ENCODE measurements around the gene C17orf75. TPM values are rescaled to one million over a fixed set of nuclear protein-coding genes. Genes with fewer than 3 reads are reported as not detected.

The C17orf75 gene
- polyA plus RNA-seq, 3 donors = 40.4 to 43.5 (median 42.9) TPM

GRCh38 chr17:32279891-32280716 lies 61.9 kb downstream of the C17orf75 start:
- DNase-seq (ENCODE audit: low read depth in 3 of 3, low spot score in 2 of 3) = no peak

- DNase-seq (ENCODE audit: low read depth in 3 of 3, low spot score in 2 of 3) = no peak
These were observed 63.2 kb downstream of the C17orf75 start for GRCh38 chr17:32278815-32279214.

Other genes starting within 250 kb of the C17orf75 start
- gene RHOT1, start 199.7 kb downstream of the C17orf75 start, polyA plus RNA-seq (ENCODE audit: insufficient read length in 3 of 3) = 10 to 100 TPM; 55.6 to 62.3 (median 59.7) TPM
- 1 to 10 TPM; 1.2 to 1.5 (median 1.3) TPM for gene RHBDL3, start 76.3 kb downstream of the C17orf75 start, polyA plus RNA-seq (ENCODE audit: insufficient read length in 3 of 3)
- 100 to 1,000 TPM; 214 to 222 (median 221) TPM for gene ZNF207, start 8.0 kb upstream of the C17orf75 start, polyA plus RNA-seq (ENCODE audit: insufficient read length in 3 of 3)
- 100 to 1,000 TPM in 2 of 3 donors, 10 to 100 TPM in 1; 97.4 to 110 (median 109) TPM for gene PSMD11, start 102.3 kb upstream of the C17orf75 start, polyA plus RNA-seq (ENCODE audit: insufficient read length in 3 of 3)
- gene CDK5R1, start 144.8 kb upstream of the C17orf75 start, polyA plus RNA-seq (ENCODE audit: insufficient read length in 3 of 3) = 1 to 10 TPM; 3.8 to 4.6 (median 4.3) TPM